ENCODE data around the gene PTPRN2.

- TF ChIP-seq POLR2A (IDR thresholded peaks at IDR 0.05) (no peak), EP300 (IDR thresholded peaks at IDR 0.05) (no peak)
- TF ChIP-seq, protein P1, sequence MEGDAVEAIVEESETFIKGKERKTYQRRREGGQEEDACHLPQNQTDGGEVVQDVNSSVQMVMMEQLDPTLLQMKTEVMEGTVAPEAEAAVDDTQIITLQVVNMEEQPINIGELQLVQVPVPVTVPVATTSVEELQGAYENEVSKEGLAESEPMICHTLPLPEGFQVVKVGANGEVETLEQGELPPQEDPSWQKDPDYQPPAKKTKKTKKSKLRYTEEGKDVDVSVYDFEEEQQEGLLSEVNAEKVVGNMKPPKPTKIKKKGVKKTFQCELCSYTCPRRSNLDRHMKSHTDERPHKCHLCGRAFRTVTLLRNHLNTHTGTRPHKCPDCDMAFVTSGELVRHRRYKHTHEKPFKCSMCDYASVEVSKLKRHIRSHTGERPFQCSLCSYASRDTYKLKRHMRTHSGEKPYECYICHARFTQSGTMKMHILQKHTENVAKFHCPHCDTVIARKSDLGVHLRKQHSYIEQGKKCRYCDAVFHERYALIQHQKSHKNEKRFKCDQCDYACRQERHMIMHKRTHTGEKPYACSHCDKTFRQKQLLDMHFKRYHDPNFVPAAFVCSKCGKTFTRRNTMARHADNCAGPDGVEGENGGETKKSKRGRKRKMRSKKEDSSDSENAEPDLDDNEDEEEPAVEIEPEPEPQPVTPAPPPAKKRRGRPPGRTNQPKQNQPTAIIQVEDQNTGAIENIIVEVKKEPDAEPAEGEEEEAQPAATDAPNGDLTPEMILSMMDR (IDR thresholded peaks at IDR 0.05), result no peak
Observed at GRCh38 chr7:158313931-158314330, 273.7 kb downstream of the PTPRN2 start.

All from sigmoid colon (tissue), 4 donors.